ENCODE data around the gene ST3GAL3.

GRCh38 chr1:43768168-43768567 is 60.8 kb downstream of the ST3GAL3 start:
- TF ChIP-seq SMC3 (IDR thresholded peaks at IDR 0.05; ENCODE audit: low read depth, low read length) (no peak), CTCF (IDR thresholded peaks at IDR 0.05) (no peak), MAX (IDR thresholded peaks at IDR 0.05; ENCODE audit: low read depth) (no peak), MXI1 (IDR thresholded peaks at IDR 0.05; ENCODE audit: low read depth, low read length) (no peak), REST (IDR thresholded peaks at IDR 0.05; ENCODE audit: low read depth, low read length) (no peak), ELF1 (IDR thresholded peaks at IDR 0.05) (no peak), EZH2phosphoT487 (IDR thresholded peaks at IDR 0.05; ENCODE audit: borderline replicate concordance, low read depth) (no peak), YY1 (IDR thresholded peaks at IDR 0.05; ENCODE audit: low read depth) (no peak)

All from SK-N-SH (cell line).